CMK (cell line): ENCODE measurements around the gene TXNRD2.

Experiments used
- DNase-seq: peaks from one replicate; pipeline ENCODE4 v3.0.0-alpha.2; 2010; ENCODE audit warnings: low read depth

Gene TXNRD2

DNA sequence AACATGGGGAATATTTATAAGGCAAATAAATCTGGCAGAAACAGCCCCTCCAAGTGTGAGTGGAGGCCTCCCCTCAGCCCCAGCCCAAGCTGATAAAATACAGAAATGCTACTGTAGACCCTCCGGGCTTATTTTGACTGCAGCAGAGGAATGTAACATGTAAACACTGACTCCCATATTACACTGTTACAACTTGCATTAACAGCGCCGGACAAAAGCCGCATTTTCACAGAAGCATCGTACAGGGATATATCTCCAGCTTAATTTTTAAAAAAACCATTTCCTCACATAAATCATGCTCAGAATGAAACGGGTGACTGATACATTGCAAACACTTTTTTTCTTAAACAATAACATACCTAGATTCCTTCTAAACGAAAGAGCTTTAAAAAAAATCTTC is 36.7 kb downstream of the TXNRD2 start:
- DNase-seq, result no peak

DNA sequence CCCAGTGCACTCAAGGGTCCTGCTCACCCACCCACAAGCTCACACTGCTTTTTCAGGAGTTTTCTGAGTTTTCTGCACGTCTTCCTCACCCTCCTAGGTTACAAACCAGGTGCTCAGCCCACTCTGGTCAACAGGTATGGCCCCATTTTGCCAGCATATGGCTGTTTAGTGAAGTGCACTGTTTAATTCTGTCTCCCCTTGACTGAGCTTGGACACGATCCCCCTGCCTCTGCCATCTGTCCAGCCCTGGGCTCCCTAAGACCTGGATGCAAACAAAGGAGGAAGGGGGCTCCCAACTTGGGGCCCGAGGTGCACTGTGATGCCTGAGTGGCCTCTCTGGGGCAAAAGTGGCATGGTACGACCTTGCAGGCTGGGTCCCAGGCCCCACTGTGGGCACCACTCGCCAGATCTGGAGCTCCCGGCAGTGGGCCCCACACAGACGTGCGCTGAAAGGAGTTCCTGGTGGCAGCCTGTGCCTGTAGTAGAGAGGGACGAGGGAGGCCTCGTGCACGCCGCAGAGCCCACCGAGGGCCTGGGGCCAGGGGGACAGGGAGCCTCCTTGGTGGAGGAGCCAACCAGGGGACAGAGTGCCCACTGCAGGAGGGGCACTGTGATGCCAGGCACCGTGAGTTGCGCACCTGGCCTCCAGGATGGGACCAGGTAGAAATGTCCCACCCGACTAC is 37.3 kb downstream of the TXNRD2 start:
- no peak for DNase-seq

DNA sequence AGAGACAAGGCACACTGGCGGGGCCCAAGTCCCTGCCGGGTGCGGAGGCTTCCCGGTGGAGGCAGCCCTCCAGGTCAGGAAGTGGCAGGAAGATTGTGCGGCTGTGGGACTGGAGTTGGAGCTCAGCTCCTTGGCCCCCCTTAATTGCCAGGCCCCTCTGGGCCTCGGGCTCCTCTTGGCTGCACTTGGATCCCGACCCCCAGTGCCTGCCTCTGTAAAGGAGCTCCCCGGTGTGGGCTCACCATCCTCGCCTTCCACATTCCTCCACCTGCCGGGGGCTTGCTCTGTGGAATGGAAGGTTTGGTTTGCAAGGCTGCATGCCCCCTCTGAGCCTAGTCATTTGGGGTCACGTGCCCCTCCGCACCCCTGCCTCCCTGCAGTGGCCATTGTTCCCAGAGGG is 38.1 kb downstream of the TXNRD2 start:
- DNase-seq, result no peak

DNA sequence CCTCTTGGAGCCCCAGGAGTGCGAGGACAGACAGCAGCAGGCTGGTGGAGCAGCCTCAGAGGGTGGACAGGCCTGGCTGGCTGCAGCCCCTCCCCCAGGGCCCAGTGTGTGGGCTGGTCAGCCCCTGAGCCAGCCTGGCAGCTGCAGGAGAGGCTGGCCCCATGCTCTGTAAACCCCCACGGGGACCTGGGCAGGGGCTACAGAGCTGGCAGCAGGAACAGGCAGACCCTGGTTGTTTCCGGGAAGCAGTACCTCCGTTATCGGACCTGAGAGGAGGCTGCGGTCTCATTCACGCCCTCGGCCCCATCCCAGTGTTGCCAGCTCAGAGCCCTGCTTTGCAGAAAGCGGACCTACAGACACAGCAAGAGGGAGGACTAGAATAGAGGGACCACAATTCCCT is 38.6 kb downstream of the TXNRD2 start:
- DNase-seq, result no peak

DNA sequence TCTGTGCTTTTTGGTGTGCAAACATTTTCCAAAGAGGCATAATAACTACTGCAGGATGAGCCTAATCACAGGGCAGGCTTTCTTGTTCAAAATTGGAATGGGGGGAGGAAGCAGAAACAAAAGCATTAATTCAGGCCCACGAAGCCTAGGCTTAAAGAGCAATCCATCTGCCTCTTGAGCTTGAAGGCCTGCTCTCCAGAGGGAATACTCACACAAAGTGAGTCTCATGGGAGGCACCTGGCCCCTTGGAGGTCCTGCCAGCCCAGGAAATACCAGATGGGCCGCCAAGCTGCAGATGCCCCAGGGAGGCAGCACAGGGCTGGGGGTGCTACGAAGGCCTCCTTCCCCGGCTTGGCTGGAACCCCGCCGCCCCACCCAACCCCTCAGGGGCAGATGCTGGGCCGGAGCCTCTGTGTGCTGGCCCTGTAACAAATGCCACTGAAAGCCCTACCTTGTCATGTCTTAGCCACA is 39.3 kb downstream of the TXNRD2 start:
- no peak for DNase-seq

DNA sequence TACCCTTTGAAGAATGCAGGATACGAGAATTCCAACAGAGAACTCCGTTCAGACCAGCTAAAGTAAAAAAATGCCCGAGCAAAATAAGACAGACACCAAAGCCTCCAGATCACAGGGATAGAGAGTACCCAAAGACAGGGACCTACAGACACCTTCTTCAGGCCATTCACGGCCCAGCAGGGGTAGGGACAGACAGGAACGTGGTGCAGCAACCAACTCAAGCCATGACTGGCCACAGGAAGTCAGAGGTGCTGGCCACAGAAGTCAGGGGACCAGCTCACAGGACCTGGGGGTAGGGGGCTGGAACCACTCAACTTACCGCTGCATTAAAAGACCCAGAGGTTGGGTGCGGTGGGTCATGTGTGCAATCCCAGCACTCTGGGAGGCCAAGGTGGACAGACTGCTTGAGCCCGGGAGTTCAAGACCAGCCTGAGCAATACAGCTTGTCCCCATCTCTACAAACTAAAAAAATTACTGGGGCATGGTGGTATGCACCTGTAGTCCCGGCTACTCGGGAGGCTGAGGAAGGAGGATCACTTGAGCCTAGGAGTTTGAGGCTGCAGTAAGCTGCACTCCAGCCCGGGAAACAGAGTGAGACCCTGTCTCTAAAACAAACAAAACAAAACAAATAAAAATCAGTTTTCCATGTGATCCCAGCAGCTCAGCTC is 39.9 kb downstream of the TXNRD2 start:
- no peak for DNase-seq

DNA sequence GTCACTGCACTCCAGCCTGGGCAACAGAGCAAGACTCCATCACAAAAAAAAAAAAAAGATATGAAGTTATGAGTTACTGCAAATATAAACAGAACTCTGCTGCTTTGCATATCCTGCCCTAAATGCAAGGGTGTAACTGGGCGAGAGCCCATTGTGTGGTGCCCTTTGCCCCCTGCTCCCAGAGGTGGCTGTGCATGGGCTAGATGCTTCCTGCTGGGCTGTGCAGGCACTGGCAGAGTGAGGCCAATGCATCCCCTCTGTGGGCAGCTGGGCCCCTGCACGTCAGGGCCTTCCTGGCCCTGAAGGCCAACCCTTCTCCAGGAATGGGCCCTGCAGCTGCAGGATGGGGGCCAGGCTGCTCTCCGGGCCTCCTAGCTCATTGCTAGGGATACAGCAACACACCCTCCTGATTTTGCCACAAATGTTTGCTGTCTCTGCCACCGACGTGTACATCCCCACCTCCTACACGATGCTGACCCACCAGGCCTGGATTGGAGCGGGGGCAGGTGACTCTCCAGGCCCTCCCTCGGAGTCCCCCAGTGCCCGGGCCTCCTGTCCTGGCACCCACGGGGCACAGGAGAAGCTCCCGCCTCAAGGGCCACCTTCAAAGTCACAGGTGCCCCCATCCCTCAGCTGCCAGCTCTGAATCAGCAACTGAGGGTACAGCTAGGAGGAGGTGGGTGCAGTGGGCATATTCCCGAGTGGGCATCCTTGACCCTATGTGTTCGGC is 40.7 kb downstream of the TXNRD2 start:
- no peak for DNase-seq

DNA sequence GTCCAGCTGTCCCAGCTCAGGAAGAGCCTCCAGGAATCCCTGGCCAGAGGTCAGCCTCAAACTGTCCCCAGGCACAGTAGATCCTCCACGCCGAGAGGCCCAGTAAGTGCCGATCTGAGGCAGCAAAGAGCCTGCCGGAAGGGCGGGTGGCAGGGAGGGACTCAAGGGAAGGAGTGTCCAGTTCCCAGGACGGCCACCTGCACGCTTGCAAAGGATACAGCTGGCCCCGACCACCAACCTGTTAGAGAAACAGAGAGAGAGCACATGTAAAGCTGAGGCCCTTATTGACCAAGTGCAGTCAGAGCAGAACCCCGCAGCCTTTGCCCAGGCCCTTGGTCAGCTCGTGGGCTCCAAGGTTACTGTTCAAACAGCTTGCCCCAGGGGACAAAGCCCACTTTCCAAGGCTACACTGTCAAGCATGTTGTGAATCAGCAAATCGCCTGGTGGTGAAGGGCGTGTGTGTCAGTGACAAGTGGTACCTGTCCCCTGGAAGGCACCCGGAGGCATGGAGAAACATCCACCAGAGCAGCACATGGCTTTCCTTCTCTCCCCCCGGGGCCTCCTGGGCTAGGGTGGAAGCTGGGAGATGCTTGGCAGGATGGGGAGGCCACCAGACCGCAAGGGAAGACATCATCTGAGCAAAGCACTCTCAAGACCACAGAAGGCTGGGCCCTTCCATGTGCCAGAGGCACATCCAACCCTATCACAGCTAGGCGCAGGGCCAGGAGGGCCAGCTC is 42.6 kb downstream of the TXNRD2 start:
- DNase-seq, result no peak

DNA sequence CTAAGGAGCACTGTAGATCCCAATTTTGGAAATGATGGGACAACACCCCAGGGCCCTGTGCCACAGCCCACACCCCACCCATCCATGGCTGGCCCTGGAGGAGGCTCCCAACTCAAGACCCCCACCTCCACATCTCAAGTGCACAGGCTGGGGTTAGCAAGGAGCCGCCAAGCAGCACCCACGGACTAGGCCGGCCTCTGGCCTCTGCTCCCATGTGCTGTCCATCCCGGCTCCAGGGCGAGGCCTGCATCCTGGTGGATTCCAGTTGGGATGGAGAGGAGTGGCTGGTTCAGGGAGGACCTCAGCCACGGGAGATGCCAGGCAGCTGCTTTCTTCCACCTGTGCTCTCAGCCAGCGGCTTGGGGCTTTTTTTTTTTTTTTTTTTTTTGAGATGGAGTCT is 43.5 kb downstream of the TXNRD2 start:
- DNase-seq, result no peak

DNA sequence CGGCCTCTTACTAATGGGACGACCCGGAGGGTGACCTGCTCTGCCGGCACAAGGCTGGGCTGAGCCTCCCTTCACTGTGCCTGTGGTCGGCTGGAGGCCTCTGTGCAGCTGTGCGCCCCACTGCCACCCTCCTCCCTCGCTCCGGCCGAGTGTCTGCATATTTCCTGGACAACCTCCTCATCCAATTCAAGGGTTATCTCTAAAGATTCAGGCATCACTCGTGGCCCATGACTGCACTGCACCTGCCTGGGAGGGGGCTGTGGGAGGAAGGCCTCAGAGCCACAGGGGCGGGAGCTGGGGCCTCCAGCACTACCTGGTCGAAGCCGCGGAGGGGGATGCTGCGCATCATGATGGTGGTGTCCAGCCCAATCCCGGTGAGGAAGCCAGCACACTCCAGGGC is 43.9 kb downstream of the TXNRD2 start:
- DNase-seq, result no peak

DNA sequence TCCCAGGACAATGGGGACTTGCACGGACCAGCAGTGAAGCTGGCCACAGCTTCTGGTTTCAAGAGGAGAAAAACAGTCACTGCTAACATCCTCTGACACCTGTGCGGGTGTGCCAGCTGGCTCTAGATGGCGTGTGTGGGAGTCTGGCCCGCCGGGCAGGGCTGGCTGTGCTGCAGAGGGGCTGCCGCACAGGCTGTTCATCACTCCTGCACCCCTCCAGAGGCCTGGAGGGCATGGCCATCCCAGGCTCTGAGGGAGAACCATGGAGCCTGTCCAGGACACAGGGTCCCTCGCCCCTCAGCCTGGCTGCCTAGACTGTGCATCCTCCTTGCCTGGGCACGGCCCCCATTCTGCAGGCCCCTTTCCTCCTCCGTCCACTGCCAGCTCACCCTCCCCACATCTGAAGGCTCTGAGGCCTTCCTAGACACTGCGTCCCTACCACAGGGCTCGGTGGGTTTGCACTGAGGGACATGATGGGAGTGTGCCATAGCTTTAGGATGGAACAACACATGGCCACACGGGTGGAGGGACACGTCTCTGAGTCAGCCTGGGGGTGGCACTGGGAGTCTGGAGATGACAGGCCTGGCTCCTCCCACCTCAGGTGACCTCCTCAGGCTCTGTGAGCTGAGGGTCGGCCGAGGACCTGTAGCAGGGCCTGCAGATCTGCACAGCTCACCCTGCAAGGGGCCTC is 44.8 kb downstream of the TXNRD2 start:
- DNase-seq, result no peak

DNA sequence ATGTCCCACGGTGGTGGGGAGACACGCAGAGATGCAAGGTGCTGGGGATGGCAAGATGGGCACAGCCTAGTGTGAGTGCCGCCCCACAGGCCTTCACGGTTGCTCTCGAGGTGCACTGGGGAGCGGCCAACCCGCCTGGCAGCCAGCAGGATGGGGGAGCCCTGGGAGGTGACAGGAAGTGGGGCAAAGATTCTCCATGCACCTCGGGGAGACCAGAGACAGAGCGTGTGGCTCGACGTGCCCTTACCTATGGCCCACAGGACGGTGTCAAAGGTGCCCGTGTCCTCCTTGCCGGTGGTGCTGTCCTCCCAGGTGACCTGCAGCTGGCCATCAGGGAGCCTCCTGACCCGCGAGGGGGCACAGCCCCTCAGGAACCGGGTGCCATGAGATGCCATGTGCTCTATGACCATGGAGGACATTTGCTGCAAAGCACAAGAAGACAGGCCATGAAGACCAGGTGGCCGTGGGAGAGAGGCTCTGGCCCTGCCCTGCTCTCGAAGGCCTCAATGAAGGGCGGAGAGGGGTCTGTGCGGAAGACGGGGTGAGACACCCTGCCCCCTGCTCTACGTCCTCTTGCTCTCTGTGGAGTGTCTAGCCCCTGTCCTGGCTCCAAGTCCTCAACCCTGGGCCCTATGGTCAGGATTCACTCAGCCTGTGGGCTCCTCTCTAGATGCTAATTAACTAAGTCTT is 46.3 kb downstream of the TXNRD2 start:
- no peak for DNase-seq

DNA sequence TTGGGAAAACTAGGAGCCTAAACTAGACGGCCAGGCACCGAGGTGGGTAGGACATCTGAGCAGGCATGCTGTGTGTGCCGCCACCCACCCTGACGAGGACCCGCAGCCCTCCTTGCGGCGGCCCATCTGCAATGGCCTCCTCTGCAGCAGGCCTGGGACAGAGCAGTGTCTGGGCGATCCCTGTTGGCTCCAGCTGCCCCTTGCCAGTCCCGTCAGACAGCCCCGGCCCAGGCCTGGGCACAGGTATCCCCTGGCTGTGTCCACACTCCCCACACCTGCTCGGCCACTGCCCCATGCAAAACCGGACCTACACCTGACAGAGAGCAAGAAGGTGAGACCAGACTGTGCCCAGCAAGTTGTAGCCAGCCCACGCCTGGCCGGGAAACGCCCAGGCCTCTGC is 48.3 kb downstream of the TXNRD2 start:
- no peak for DNase-seq

DNA sequence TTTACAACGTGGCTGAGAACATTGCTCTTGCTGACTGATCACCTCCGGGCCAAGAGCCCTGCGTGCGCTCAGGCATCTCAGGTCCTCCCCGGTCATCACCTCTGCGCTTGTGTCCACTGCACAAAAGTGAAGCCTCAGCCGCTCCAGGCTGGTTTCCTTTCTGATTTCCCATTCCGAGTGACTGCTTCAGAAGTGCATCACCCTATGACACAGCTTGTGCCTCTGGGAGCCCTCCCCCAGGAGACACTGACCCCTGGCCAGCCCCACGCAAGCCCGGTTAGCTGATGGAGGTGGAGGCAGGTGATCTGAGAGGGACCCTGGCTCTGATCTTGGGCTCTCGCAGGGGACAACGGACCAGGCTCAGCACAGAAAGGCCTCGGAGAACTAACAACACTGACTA is 48.7 kb downstream of the TXNRD2 start:
- DNase-seq, result no peak

DNA sequence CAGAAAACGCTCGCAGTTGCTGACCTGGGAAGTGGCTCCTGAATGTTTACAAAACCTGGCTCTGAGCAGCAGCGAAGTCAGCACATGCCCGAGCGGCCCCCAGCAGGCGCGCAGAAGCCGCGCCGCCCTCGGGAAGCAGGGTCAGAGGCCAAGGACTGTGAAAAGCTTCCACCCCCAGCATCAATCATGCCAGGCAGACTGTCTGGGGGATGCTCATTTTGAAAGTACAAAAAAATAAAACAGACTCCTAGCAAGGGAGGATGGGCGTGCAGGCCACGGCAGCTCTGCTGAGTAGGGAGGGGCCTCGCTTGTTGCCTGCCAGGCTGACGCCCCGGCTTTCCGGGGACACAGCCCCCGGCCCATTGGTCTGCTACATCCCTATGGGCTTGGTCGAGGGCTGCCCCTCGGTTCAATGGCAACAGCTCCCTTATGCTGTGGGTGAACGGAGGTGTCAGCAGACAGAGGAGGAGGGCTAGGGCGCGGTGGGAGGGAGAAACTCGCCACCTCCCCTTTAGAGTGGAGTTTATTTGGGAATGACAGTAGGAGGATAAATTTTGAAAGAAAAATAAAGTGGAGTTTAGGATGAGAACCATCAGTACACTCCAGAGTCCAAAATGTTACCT is 49.2 kb downstream of the TXNRD2 start:
- DNase-seq, result no peak

DNA sequence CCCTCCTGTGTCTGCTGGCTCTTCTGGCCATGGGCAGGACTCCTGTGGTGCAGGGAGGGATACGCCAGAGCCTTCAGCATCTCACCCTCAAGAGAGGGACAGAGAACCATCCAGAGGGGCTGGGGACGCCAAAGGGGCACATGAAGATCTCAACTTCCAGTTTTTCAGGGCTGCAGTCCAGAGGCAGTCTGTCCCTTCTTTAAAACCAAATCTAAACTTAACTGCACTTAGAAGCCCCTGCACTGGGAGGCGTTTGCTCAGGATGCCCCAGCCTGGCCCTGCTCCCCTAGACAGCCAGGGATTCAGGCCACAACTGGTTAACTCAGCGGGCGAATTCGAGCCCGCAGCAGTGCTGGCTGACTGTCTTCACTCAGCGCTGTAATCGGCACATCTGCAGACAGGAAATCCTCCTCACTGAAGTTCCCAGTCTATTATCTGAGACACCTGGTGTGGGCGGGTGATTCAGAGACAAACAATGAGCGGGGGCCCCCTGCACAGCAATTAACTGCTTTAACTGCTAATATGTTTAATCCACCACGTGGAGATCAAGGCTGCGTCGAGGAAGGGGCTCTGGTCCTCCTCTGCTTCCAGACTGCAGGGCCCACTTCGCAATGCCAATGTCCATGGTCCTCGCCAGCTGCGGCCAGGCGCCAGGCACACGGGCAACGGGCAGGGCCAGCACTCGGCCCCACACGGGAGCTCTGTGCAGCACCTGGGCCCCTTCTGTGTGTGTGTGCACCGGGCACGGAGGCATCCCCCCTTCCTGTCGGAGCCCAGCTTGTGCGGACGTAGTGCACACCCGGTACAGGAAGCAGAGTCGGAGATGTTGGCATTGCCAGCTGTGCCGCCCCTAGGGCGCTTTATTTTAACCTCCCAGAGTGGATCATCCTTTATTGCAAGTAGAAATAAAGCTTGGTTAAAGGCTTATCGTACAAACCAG is 50.0 kb downstream of the TXNRD2 start:
- DNase-seq, result no peak

DNA sequence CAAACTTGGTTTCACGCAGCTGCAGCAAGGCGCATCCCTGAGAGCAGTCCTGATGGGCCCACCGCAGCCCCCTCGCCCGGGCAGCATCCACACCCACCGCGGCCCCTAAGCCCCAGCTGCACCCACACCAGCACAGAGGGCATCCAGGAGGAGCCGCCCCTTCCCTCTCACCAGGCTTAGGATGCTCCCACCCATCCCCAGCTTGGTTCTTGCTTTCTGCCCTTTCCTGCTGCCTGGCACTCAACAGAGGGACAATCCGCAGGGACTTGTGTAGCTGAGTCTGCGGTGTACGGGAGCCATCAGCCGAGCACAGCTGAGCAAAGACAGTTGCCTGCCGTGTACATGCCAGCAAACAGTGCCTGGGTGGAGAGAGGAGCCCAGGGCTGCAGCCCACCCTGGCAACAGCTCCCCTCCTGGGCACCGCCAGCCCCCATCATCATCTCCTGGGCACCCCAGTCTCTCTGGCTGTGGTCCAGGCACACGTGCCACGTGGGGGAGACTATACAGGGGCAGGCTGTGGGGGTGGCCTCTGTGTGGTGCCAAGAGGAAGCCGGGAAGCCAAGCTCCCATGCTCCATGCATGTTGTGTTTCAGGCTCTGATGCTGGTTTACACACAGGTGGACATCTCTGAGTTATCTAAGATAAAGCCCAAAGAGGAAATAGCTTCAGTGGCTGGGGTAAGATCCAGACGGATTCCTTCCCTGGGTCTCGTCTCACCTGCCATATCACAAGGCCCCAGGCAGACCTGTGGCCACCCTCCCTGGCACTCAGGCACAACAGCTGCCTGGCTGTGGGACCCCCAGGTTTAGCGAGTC is 50.9 kb downstream of the TXNRD2 start:
- DNase-seq, result no peak

DNA sequence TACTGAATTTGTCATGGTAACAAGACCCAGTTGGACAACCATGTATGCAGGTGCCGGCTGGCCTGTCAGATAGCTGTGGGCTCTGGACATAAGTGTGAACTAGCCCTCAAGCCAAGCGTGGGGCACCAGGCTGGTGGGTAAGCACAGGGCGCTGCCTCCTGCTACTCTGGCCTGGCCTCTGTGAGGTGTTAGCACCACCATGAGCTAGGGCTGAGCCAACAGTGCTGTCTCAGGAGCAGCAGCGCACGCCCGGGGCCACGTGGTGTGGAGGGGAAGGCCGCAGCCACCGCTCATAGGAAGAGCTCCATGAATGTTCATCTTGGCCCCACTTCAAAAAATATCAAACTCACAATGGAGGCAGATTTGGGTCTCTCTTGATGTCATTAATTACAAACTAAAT is 51.7 kb downstream of the TXNRD2 start:
- DNase-seq, result no peak
